ENCODE results near the gene STAM2. TPM values are rescaled to one million over a fixed set of nuclear protein-coding genes. Genes with fewer than 3 reads are reported as not detected.
"Not testable (repeated sequence)": the region's sequence is repeated elsewhere in the genome, so short reads cannot be mapped to it uniquely, and the experiment has no call there.

STAM2 gene
- total RNA-seq (2014; rRNA removed): 32.9 and 38.7 TPM in 2 replicates
- 11.9 TPM for polyA plus RNA-seq (2012)

- DNase-seq (ENCODE audit: low read depth): peak; percentile 90
Measured at GRCh38 chr2:152175368-152176112, at the start of gene STAM2. Gene STAM2 (minus strand): TSS chr2:152175763. CDS start chr2:152175642, 121 bp downstream.

DNA sequence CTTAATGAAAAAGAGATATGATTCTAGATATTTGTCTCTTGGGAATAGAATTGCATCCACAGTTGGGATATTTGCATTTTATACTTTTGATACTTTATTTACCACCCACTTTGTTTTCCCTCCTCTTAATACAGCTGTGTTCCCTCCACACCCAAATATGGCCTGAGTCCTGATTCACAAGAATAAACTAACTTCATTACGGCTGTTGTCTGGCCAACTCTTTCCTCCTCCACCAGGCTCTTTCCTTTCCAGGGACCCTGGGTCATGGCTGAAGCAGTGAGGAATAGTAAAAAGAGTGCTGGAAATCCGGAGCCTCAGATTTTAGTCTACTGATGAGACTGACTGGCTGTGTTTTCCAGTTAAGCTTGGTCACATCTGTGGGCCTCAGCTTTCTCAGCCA lies 48.4 kb upstream of the STAM2 start:
- no peak for DNase-seq (ENCODE audit: low read depth)

- peak; percentile 71 for DNase-seq (ENCODE audit: low read depth)
Measured at GRCh38 chr2:152222975-152223637, 47.5 kb upstream of the STAM2 start.

DNA sequence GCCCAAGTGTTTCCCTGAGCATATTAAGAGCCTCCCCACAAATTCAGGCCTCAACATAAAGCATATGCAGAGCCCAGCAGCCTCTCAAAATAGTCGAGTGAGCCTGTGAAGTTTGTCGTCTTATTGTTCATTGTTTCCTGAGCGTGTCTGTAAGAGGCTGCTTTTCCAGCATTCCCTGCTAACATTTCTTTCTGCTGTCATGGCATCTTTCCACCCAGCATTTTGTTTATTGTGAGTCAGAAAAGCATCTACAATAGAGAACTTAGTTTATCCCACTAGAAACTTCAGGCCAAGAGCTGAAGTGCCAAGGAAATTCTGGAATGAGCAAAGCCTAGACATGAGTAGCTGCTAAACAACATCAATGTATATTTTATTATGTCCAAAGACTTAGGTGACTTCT lies 46.3 kb upstream of the STAM2 start:
- no peak for DNase-seq (ENCODE audit: low read depth)

- no peak for DNase-seq (ENCODE audit: low read depth)
Measured at GRCh38 chr2:152219077-152219828, 43.7 kb upstream of the STAM2 start.

- no peak for DNase-seq (ENCODE audit: low read depth)
Measured at GRCh38 chr2:152201466-152201830, 25.9 kb upstream of the STAM2 start.

DNA sequence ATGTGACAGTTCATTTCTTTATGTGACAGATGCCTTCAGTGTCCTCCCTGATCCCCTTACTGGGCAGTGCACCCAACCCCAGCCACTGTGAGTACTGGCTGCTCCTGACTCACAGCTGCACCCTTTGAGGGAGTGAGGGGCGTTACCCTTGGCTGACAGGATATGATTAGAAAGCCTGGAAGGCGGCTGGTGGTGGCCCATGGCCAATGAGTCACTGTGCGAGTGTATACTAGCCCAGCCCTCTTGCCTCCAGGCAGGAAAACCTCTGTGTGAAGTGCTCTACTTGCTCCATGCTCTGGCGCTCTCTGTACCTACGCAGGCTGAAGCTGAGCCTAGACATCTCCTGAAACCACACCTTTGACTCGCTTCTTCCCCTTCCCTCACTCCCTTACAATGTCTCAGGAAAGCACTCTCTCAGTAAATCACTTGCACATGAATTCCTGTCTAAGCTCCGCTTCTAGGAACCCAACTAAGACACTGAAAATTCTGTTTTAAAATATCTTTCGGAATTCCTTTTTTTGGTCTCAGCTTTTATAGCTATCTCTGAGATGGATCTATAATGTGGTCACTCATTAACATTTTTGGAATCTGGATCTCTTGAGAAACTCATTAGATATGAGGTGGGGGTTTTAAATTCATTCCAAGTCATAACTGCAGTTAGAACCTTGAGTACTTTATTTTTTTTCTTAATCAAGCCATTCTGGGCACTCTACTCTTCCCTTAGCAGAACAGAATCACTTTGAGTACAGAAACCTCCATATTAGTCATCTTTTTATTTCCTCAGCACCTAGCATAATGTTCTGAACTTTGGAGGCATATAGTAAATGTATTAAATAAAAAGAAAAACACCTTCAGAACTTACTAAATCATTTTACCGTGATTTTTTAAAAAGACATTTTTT lies 25.3 kb upstream of the STAM2 start:
- DNase-seq (ENCODE audit: low read depth): peak; percentile 90

GRCh38 chr2:152200101-152200500 lies 24.5 kb upstream of the STAM2 start:
- no peak for DNase-seq (ENCODE audit: low read depth)

GRCh38 chr2:152198499-152198898 lies 22.9 kb upstream of the STAM2 start:
- DNase-seq (ENCODE audit: low read depth): no peak

DNA sequence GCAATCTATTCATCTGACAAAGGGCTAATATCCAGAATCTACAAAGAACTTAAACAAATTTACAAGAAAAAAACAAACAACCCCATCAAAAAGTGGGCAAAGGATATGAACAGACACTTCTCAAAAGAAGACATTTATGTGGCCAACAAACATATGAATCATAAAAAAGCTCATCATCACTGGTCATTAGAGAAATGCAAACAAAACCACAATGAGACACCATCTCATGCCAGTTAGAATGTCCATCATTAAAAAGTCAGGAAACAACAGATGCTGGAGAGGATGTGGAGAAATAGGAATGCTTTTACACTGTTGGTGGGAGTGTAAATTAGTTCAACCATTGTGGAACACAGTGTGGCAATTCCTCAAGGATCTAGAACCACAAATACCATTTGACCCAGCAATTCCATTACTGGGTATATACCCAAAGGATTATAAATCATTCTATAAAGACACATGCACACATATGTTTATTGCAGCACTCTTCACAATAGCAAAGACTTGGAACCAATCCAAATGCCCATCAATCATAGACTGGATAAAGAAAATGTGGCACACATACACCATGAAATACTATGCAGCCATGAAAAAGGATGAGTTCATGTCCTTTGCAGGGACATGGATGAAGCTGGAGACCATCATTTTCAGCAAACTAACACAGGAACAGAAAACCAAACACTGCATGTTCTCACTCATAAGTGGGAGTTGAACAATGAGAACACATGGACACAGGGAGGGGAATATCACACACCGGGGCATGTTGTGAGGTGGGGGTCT lies 22.1 kb upstream of the STAM2 start:
- DNase-seq (ENCODE audit: low read depth): peak; percentile 57

DNA sequence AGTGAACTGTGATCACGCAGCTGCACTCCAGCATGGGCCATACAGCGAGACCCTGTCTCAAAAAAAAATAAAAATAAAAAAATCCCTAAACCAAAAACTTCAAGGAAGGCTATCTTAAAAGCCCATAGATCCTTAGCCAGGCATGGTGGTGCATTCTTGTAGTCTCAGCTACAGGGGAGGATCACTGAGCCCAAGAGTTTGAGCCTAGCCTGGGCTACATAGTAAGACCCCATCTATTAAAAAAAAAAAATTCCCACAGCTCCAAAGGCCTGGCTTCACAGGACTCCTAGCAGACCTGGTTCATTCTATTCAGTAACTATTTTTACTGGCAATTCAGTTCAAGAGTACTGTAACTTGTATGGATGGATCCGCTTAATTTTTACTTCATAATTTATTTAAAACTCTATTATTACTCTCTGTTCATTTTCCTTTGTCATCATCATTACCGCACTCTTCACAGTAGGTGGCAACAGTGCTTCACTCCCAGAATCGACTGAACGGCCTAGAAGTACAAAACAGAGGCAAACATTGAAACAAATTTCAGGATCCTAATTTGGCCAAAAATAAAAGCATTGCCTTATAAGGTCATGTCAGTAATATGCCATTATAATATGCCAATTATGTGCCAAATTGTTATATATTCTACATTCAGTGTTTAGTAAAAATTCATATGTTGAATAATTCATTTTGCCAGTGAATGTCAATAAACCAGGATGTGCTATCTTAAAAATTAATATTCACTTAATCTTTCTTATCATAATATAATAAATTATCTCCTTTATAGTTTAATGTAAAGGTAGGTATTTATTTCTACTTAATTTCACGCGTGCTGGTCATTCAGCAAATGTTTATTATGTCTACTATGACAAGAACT lies 14.3 kb upstream of the STAM2 start:
- peak; percentile 74 for DNase-seq (ENCODE audit: low read depth)

GRCh38 chr2:152186808-152187207 lies 11.2 kb upstream of the STAM2 start:
- not testable (repeated sequence) for DNase-seq (ENCODE audit: low read depth)

GRCh38 chr2:152186262-152186661 lies 10.7 kb upstream of the STAM2 start:
- DNase-seq (ENCODE audit: low read depth): no peak

- DNase-seq (ENCODE audit: low read depth): no peak
Measured at GRCh38 chr2:152183401-152184073, 8.0 kb upstream of the STAM2 start.

DNA sequence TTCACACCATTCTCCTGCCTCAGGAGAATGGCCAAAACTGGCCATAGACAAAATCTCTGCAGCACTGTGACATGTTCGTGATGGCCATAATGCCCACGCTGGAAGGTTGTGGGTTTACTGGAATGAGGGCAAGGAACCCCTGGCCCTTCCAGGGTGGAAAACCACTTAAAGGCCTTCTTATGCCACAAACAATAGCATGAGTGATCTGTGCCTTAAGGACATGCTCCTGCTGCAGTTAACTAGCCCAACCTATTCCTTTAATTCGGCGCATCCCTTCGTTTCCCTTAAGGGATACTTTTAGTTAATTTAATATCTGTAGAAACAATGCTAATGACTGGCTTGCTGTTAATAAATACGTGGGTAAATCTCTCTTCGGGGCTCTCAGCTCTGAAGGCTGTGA lies 2.1 kb upstream of the STAM2 start:
- DNase-seq (ENCODE audit: low read depth): not testable (repeated sequence)

DNA sequence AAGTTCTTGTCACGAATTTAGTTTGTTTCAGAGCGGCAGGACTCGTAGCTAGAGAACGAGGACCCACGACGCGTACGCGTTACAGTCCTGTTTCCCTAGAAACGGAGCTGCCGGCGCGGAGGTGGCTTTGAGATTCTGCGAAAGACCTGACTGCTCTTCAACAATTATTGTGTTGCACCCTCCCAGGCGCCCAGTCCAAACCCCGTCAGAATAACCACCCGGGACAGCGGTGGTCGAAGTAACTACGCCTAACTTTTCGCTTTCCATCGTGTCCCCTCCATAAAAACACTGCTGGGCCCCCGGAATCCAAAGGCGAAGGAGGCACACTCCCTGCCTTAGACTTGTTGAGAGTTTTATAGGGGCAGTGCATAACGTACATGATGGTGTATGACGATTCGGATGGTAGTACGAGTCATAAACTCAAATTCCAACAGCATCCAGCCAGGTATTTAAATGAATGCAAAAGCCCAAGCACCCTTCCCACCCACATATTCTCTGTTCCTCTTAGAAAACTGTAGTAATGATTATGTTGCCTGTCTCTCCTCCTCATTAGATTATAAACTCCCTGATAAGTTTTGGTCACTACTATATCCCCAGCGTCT lies 651 bp upstream of the STAM2 start:
- DNase-seq (ENCODE audit: low read depth): peak; percentile 24

- no peak for DNase-seq (ENCODE audit: low read depth)
Measured at GRCh38 chr2:152175012-152175367, 573 bp downstream of the STAM2 start.

- DNase-seq (ENCODE audit: low read depth): no peak
Measured at GRCh38 chr2:152174574-152174973, 989 bp downstream of the STAM2 start.

- DNase-seq (ENCODE audit: low read depth): no peak
Measured at GRCh38 chr2:152173831-152174230, 1.7 kb downstream of the STAM2 start.
